ENCODE data around the gene CCDC107.

Gene CCDC107

DNA sequence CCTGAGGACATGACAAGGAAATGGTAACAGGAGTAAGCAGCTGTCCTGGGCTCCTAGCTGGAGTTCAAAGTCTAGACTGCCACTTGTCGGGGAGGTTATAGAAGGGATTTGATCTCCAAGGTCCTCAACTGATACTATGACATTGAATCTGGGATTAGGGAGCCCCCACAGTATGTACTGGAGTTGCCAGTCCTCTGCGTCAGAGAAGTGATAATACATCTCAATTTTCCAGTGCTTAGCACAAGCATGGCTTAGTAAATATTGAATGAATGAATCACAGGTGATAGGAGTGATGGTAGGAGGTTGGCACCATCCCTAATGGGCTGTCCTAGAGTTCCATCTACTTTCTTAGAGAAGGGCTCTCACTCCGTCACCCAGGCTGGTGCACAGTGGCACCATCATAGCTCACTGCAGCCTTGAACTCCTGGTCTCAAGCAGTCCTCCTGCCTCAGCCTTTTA lies 37.9 kb downstream of the CCDC107 start:
- WGBS: 97% methylated on average over 3 of the region's 3 CpGs
- no peaks in the 10 kb centered on the region for H3K4me1 ChIP-seq (ENCODE audit: insufficient read depth, low read length)
- no peaks in the 10 kb centered on the region for H3K9me3 ChIP-seq (ENCODE audit: insufficient read depth, low read depth, low read length)
- H3K9ac ChIP-seq (ENCODE audit: low read depth, low read length): no peak overlapping the region
- no peaks in the 10 kb centered on the region for H3K27me3 ChIP-seq (ENCODE audit: insufficient read depth, low read length)
- H3K4me3 ChIP-seq (ENCODE audit: low read length): no peak overlapping the region
- no peak overlapping the region for H3K27ac ChIP-seq (ENCODE audit: low read depth, low read length)
- peaks cover 52% of the 10 kb centered on the region for H3K36me3 ChIP-seq (ENCODE audit: insufficient read depth, low read length)

DNA sequence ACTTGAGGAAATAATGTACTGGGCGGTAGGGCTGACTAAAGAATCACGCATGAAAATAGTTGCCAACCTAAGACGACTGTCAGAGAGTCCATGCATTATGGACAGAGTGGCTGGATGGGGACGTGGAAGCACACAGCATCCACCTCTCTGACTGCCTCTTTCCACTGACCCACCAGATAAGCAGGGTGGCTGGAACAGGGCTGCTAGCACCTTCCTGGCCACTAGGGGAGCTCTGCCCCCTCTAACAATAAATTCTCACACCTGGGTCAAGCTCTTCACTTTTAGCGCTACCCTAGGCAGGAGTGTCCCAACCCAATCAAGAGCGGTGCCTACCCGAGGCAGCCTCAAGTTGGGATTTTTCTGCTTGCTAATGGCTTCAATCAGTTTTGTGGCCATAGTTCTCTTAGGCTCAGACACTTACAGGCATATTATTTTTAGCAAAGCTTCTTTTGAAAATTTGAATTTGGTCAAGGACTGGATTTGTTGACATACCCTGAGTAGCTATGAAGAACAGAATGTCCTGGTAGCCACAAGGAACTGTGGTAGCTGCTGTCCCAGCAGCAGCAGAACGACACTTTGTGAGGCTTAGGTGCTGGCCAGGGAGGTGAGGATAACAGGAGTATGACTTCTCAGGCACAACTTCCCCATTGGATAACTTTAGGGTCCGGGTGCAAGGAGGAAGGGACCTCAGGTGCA lies 38.6 kb downstream of the CCDC107 start:
- peaks cover 59% of the 10 kb centered on the region for H3K36me3 ChIP-seq (ENCODE audit: insufficient read depth, low read length)
- no peaks in the 10 kb centered on the region for H3K27me3 ChIP-seq (ENCODE audit: insufficient read depth, low read length)
- H3K4me3 ChIP-seq (ENCODE audit: low read length): no peak overlapping the region
- H3K9ac ChIP-seq (ENCODE audit: low read depth, low read length): no peak overlapping the region
- H3K4me1 ChIP-seq (ENCODE audit: insufficient read depth, low read length): no peaks in the 10 kb centered on the region
- H3K27ac ChIP-seq (ENCODE audit: low read depth, low read length): no peak overlapping the region
- no peaks in the 10 kb centered on the region for H3K9me3 ChIP-seq (ENCODE audit: insufficient read depth, low read depth, low read length)
- WGBS: 60% methylated on average over 9 of the region's 9 CpGs

DNA sequence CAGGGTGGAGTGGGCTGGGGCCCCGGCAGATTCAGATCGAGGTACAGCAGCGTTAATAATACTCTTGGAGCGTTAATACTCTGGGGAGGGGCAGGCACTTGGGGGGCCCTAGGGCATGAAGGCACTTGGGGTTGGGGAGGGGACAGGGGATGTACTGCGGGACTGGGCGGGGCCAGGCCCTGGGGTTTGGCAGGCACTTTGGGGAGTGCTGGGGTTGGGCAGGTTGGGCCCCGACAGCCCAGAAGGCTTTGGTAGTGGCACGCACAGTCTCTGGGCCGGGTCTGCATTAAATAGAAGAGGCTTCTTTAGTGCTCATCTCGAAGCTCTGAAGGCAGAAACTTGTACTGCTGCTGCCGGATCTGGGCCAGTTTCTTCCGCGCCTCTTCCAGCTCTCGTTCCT lies 39.4 kb downstream of the CCDC107 start:
- WGBS: 94% methylated on average over 14 of the region's 14 CpGs
- H3K9me3 ChIP-seq (ENCODE audit: insufficient read depth, low read depth, low read length): no peaks in the 10 kb centered on the region
- H3K4me1 ChIP-seq (ENCODE audit: insufficient read depth, low read length): no peaks in the 10 kb centered on the region
- peaks cover 66% of the 10 kb centered on the region for H3K36me3 ChIP-seq (ENCODE audit: insufficient read depth, low read length)
- H3K9ac ChIP-seq (ENCODE audit: low read depth, low read length): no peak overlapping the region
- no peak overlapping the region for H3K4me3 ChIP-seq (ENCODE audit: low read length)
- H3K27me3 ChIP-seq (ENCODE audit: insufficient read depth, low read length): no peaks in the 10 kb centered on the region
- H3K27ac ChIP-seq (ENCODE audit: low read depth, low read length): no peak overlapping the region

DNA sequence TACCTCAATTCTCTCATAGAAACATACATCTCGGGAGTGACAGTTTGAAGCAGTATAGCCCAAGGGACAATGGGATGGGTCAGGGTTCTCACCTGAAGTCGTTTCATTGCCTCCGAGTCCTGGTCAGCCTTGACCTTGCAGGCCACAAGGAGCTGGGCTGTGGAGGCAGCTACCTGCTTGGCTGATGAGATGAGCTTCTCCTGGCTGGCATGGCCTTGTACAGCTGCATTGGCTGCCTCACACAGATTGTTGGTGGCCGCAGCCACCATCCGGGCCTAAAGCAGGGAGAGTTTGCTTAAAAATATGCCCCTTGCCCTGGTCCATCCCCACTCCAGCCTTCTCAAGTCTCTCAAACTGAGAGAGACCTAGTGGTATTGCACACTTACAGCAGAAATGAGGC lies 40.1 kb downstream of the CCDC107 start:
- H3K9ac ChIP-seq (ENCODE audit: low read depth, low read length): no peak overlapping the region
- H3K27me3 ChIP-seq (ENCODE audit: insufficient read depth, low read length): no peaks in the 10 kb centered on the region
- 95% methylated on average over 5 of the region's 5 CpGs for WGBS
- no peaks in the 10 kb centered on the region for H3K4me1 ChIP-seq (ENCODE audit: insufficient read depth, low read length)
- no peak overlapping the region for H3K4me3 ChIP-seq (ENCODE audit: low read length)
- H3K36me3 ChIP-seq (ENCODE audit: insufficient read depth, low read length): peaks cover 72% of the 10 kb centered on the region
- no peak overlapping the region for H3K27ac ChIP-seq (ENCODE audit: low read depth, low read length)
- H3K9me3 ChIP-seq (ENCODE audit: insufficient read depth, low read depth, low read length): no peaks in the 10 kb centered on the region

DNA sequence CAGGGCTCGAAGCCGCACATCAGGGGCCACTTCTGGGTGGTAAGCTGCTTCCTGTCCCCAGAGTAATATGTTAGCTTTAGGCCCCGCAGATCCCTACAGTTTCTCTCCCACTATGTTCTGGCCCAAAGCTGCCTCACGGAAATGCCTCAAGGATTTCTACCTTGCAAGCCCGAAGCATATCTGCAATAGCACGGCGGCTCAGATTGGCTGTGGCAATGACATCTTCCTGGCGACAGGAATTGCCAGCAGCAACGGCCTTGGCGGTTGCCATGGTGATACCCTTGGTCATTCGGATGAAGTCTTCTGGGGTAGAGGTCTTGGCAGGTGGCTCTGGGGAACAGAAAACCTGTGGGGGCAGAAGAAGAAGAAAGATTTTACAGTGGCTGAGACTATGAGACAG lies 41.9 kb downstream of the CCDC107 start:
- Histone ChIP-seq H3K9ac (ENCODE audit: low read depth, low read length) (no peak overlapping the region), H3K4me3 (ENCODE audit: low read length) (no peak overlapping the region), H3K27ac (ENCODE audit: low read depth, low read length) (no peak overlapping the region), H3K27me3 (ENCODE audit: insufficient read depth, low read length) (no peaks in the 10 kb centered on the region), H3K4me1 (ENCODE audit: insufficient read depth, low read length) (no peaks in the 10 kb centered on the region), H3K36me3 (ENCODE audit: insufficient read depth, low read length) (peaks cover 90% of the 10 kb centered on the region), H3K9me3 (ENCODE audit: insufficient read depth, low read depth, low read length) (no peaks in the 10 kb centered on the region)
- WGBS: 93% methylated on average over 11 of the region's 11 CpGs

DNA sequence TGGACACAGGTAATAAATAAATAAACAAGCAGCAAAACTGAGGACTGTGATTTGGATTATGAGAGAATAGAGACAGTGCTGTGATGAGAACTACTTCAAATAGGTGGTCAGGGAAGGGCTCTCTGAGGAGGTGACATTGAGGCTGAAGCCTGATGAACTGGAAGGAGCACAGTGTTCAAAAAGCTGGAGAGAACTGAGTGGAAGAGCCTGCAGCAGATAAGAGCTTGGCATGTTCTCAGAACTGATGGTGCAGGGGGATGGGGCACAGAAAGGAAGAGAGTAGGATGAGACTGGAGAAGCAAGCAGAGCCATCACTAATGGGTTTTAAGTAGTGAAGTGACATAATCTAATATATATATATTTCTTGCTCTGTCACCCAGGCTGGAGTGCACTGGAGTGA lies 42.9 kb downstream of the CCDC107 start:
- Histone ChIP-seq H3K9me3 (ENCODE audit: insufficient read depth, low read depth, low read length) (no peaks in the 10 kb centered on the region), H3K36me3 (ENCODE audit: insufficient read depth, low read length) (peaks cover 95% of the 10 kb centered on the region), H3K9ac (ENCODE audit: low read depth, low read length) (no peak overlapping the region), H3K27ac (ENCODE audit: low read depth, low read length) (no peak overlapping the region), H3K4me1 (ENCODE audit: insufficient read depth, low read length) (no peaks in the 10 kb centered on the region), H3K4me3 (ENCODE audit: low read length) (no peak overlapping the region), H3K27me3 (ENCODE audit: insufficient read depth, low read length) (no peaks in the 10 kb centered on the region)

DNA sequence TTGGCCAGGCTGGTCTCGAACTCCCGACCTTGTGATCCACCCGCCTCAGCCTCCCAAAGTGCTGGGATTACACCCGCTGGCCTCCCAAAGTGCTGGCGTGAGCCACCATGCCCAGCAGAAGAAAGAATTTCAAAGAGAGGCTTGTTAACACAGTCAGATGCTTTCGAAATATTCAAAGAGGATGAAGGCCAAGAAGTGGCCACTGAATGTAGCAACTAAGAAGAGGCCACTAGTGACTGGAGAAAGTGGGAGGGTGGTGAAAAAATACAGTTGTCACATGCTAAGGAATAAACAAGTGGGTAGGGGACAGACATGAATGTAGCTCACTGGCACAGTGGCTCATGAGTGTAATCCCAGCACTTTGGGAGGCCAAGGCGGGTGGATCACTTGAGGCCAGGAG lies 44.6 kb downstream of the CCDC107 start:
- Histone ChIP-seq H3K36me3 (ENCODE audit: insufficient read depth, low read length) (peaks cover 98% of the 10 kb centered on the region), H3K9me3 (ENCODE audit: insufficient read depth, low read depth, low read length) (no peaks in the 10 kb centered on the region), H3K27me3 (ENCODE audit: insufficient read depth, low read length) (no peaks in the 10 kb centered on the region), H3K27ac (ENCODE audit: low read depth, low read length) (no peak overlapping the region), H3K9ac (ENCODE audit: low read depth, low read length) (no peak overlapping the region), H3K4me1 (ENCODE audit: insufficient read depth, low read length) (no peaks in the 10 kb centered on the region), H3K4me3 (ENCODE audit: low read length) (no peak overlapping the region)
- 96% methylated on average over 7 of the region's 7 CpGs for WGBS

DNA sequence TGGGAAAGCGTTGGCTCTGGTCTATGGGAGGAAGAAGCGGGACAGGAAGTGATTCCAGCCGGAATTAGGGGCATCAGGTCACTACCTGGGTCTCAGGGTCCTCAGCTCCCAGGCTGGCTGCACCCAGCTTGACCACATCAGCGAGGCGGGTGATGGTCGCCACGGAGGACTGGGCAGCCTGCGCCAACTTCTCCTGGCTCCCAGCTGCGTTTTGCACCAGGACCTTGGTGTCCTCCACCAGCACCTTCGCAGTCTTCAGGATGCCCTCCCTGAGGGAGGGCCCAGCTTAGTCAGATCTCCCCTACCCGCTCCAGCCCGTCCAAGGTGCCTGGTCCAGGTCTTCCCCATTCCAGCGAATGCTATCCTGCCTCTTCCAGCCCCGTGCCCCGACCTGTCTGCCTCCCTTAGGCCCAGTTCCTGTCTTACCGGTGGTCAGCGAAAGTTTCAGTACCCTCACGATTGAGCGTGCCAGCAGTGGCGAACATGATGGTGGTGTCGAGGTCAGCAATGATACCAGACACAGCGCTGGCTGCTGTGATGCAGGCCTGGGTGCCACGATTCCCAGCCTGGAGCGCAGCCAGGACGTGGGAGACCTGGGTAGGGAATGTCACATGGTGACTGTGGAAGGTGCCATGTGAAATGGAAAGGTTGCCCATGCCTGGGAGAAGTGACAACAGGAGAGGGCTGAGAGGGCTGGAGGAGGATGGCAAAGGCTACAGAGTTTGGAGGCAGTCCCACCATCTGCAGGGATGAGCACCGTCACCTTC lies 46.0 kb downstream of the CCDC107 start:
- no peaks in the 10 kb centered on the region for H3K9me3 ChIP-seq (ENCODE audit: insufficient read depth, low read depth, low read length)
- whole genome bisulfite sequencing: 95% methylated on average over 26 of the region's 26 CpGs
- H3K4me1 ChIP-seq (ENCODE audit: insufficient read depth, low read length): no peaks in the 10 kb centered on the region
- H3K27ac ChIP-seq (ENCODE audit: low read depth, low read length): no peak overlapping the region
- no peaks in the 10 kb centered on the region for H3K27me3 ChIP-seq (ENCODE audit: insufficient read depth, low read length)
- peaks cover 98% of the 10 kb centered on the region for H3K36me3 ChIP-seq (ENCODE audit: insufficient read depth, low read length)
- no peak overlapping the region for H3K9ac ChIP-seq (ENCODE audit: low read depth, low read length)
- no peak overlapping the region for H3K4me3 ChIP-seq (ENCODE audit: low read length)

DNA sequence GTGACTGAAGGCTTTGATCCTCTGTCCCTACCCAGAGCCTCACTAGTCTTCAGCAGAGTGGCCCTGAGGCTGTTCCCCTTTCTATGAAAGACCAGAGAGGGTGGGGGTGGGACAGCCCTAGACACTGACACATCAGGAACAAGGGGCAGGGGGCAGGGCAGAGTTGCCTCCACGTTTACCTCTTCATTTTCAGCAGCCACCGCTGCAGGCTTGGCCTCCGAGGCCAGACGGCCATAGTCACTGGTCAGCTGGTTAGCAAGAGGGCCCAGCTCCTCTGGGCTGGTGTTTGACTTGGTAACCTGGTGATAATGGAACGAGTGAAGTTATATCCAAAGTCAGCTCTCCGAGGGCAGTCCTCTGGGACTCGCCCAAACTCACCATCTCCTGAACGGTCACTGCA lies 47.3 kb downstream of the CCDC107 start:
- Histone ChIP-seq H3K36me3 (ENCODE audit: insufficient read depth, low read length) (peaks cover 93% of the 10 kb centered on the region), H3K9ac (ENCODE audit: low read depth, low read length) (no peak overlapping the region), H3K4me3 (ENCODE audit: low read length) (no peak overlapping the region), H3K4me1 (ENCODE audit: insufficient read depth, low read length) (no peaks in the 10 kb centered on the region), H3K27ac (ENCODE audit: low read depth, low read length) (no peak overlapping the region), H3K27me3 (ENCODE audit: insufficient read depth, low read length) (no peaks in the 10 kb centered on the region), H3K9me3 (ENCODE audit: insufficient read depth, low read depth, low read length) (no peaks in the 10 kb centered on the region)
- WGBS: 89% methylated on average over 8 of the region's 8 CpGs

DNA sequence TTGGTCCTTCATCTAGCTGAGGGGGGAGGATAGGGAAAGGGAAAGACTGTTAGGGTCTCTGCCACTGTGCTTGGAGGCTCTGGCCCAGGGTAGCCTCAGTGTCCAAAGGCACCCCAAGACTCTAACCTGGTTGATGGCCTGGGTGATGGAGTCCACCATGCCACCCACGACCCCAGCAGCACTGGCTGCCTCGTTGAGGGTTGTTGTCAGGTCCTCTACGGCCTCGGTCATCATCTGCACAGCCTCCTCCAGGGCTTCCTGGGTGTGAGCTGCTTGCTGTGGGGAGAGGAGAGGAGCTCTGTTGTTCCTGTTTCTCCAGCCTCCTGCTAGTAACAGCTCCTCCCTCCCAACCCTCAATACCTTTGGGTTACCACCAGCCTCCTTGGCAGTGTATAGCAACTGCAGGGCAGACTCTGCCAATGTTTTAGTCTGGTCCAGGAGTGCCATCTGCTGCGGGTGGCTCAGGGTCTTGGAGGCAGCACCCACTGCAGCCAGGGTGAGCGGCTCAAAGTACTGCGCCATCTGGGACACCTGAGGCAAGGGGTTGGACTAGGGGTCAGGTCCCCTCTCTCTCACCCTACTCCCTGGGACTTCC lies 47.8 kb downstream of the CCDC107 start:
- 95% methylated on average over 7 of the region's 7 CpGs for WGBS
- Histone ChIP-seq H3K27me3 (ENCODE audit: insufficient read depth, low read length) (no peaks in the 10 kb centered on the region), H3K27ac (ENCODE audit: low read depth, low read length) (no peak overlapping the region), H3K9ac (ENCODE audit: low read depth, low read length) (no peak overlapping the region), H3K36me3 (ENCODE audit: insufficient read depth, low read length) (peaks cover 93% of the 10 kb centered on the region), H3K9me3 (ENCODE audit: insufficient read depth, low read depth, low read length) (no peaks in the 10 kb centered on the region), H3K4me1 (ENCODE audit: insufficient read depth, low read length) (no peaks in the 10 kb centered on the region), H3K4me3 (ENCODE audit: low read length) (no peak overlapping the region)

DNA sequence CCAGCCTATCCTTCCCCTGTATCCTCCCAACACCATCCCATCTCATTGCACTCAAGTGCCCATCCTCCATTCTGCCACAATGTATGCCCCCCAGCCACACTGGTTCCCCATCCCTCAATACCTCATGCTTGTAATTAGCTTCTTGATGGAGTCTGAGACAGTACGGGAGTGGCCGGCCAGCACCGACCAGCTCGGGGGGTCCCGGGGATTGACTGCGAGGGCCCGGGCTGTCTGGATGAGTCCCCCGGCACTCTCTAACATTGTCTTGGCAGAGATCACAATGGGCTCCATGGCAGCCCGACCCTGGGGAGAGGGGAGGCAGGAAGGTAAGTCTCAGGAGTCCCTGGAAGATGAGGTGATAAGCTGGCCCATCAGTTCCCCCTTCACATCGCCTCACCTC lies 48.9 kb downstream of the CCDC107 start:
- WGBS: 94% methylated on average over 10 of the region's 10 CpGs
- no peaks in the 10 kb centered on the region for H3K4me1 ChIP-seq (ENCODE audit: insufficient read depth, low read length)
- no peak overlapping the region for H3K27ac ChIP-seq (ENCODE audit: low read depth, low read length)
- H3K9ac ChIP-seq (ENCODE audit: low read depth, low read length): no peak overlapping the region
- no peaks in the 10 kb centered on the region for H3K27me3 ChIP-seq (ENCODE audit: insufficient read depth, low read length)
- no peak overlapping the region for H3K4me3 ChIP-seq (ENCODE audit: low read length)
- no peaks in the 10 kb centered on the region for H3K9me3 ChIP-seq (ENCODE audit: insufficient read depth, low read depth, low read length)
- H3K36me3 ChIP-seq (ENCODE audit: insufficient read depth, low read length): peaks cover 93% of the 10 kb centered on the region
